ENCODE measurements around the gene ELL.

The ELL gene

DNA sequence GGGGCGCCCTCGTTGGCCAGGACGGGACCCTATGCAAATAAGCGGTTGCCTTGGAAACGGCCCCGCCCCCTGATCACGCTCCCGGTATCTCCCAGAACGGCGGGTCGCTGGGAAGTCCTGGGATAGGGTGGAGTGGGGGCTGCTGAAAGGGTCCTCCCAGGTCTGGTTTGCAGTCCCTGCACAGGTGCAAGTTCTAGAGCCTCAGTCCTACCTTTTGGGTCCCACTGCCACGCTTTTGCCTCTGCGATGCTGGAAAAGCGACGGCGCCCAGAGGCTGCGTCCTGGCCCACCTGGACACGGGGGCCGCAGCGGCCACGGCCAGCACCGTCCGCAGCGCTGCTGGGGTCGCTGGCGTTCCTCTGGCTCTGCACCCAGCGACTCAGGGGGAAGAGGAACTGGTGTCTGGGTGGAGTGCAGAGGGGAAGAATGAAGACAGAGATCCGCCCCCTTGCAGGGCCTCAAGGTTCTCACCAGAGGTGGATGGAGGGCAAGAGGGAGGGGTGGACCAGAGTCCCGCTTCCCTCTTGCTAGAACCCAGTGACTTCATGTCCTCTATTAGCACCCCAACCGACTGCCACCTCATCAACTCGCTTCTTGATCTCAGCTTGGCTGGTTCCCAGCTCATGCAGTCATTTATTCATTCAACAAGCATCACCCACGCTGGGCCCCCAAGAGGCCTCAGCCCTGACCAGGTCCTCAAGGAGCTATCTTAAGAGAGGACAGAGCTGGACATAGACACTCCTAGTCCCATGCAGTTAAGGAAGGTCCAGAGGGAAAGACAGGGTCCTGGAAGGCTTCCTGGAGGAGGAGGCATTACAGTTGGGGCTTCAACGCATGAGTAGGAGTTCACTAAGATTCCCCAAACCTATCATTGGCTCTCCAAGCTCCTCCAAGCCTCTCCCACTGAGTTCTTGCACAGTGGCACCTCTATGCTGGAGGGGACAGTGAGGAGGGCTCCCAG lies 124.3 kb downstream of the ELL start, which contains the start of gene LRRC25:
TSS of gene LRRC25 (minus strand) at position 381 of the 961 bp plus-strand sequence. CDS start 659 bp downstream, outside the sequence.
- DNase-seq (ENCODE audit: low spot score), result no peak

- no peak for DNase-seq (ENCODE audit: low spot score)
Observed at GRCh38 chr19:18396471-18397241, 125.2 kb downstream of the ELL start.

DNA sequence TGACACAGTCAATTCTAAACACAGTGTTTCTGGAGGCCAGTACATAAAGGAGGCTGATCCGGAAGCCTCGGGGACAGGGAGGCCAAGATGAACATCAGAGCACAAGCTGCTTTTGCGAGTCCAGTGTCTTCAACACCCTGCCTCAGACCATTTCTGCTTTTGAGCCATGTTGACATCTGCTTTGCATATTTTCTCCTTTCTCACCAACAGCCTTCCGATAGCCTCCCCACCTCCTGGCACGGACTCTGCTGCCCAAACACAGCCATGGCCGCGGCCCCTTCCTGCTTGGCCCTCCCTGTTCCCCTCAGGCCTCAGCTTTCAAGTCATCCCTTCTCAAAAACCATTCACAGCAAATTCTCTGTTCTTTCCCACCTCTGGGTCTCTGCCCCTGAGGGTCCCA lies 128.0 kb downstream of the ELL start:
- DNase-seq (ENCODE audit: low spot score), result no peak

GRCh38 chr19:18392926-18393325 lies 128.9 kb downstream of the ELL start:
- no peak for DNase-seq (ENCODE audit: low spot score)

All from AG08395 (cell line).